GM12874 (cell line): Measurements from ENCODE around the gene ACCSL.

Experiments used
- CTCF ChIP-seq: IDR thresholded peaks from 2 replicates; pipeline ENCODE4 v1.5.1; 2011; ENCODE audit warnings: low read depth, mild to moderate bottlenecking, control low read depth, low read length, moderate library complexity; ENCODE audit not compliant: insufficient read depth

ACCSL gene

DNA sequence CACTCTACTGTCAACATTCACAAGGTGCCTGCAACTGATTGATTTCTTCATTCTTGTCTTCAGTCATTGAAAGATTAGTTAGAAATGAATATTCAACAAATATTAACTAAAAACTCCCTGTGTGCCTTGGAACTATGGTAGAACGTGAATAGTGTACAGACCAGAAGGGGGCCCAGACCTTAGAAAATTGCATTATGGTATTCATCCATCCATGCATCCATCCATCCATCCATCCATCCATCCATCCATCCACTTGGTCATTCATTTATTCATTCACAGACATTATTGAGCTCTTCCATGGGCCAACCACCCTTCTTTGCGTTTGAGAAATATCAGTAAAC is 10.2 kb upstream of the ACCSL start:
- no peak for TF ChIP-seq CTCF

DNA sequence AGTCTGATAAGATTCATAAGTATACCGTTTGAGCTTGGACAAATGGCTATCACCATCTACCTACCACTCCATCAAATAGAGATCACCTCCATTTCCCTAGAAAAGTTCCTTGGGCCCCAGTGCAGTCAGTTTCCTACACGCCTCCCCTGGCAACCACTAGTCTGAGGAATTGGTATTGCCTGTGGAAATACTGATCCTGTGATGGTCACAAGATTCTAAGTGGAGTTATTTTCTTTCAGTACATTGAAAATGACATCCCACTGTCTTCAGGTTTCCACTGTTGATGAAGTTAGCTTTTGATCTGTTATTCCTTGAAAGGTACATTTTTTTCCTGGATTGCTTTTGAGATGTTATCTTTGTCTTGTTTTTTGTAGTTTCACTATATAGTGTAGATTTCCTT is 4.6 kb upstream of the ACCSL start:
- TF ChIP-seq CTCF, result no peak

DNA sequence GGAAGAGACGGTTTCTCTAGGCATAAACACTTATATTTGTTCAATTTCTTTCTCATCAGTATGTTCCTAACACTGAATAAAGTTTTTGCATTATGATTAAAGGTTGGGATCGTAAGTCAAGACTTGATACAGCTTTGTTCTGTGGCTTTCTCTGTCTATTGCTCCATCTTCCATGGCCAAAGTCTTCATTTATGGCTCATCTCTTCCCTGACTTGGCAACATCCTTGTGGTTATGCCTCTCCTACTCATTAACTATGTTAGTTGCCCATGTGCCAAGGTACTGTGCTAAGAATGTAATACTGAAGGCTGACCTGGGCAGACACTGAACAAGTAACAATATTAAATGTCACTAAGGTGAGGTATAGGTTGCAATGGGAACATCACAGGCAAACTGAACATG is 1.6 kb upstream of the ACCSL start:
- no peak for TF ChIP-seq CTCF

GRCh38 chr11:44047298-44047697 is 483 bp upstream of the ACCSL start:
- no peak for TF ChIP-seq CTCF

DNA sequence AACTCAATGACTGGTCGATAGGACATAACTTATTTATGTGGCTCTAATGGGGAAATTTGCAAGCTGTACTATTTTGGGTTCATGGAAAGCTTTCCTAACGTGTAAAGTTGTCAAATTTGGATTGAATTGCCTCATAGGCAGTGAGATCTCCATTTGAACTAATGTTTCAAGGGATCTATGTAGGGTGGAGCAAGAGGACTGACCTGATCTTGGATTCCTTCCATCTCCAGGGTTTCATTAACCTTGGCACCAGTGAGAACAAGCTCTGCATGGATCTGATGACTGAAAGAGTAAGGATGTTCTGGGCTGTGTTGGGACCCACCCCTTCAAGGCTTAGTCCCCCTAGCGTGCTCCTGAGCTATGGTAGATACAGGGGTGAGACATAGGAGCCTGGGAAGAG is 2.1 kb downstream of the ACCSL start:
- TF ChIP-seq CTCF, result no peak

DNA sequence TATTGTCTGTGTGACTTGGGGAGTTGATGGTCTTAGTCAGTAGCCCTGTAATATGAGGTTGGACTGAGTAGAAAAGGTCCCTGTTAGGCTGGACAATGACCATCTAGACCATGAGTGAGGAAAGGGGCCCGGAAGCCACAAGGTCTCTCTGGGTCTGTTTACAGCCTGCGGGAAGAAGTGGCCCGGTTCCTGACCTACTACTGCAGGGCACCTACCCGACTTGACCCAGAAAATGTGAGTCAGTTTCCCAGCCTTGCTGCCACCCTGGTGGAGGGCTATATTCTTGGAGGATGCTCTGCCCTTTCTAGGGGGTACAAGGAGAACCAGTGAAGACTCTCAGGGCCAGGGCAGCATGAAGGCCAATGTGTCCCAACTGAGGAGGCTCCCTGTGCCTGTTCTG is 3.4 kb downstream of the ACCSL start:
- no peak for TF ChIP-seq CTCF

DNA sequence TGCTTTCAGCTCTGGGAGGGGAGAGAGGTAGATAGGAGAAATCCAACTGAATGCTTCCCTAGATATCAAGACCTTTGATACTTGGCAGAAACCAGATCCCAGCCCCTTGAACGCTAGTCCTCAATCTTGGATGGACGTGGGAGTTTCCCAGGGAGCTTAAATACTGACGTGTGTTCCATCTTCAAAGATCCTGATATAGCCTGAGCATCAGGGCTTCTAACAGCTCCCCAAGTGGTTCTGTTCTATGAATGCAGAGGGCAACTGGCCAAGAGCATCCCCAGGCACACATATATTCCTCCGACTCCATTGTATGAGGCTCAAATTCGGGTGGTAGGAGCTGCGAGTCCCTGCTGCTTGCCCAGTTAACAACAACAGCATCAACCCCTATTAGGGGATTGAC is 9.6 kb downstream of the ACCSL start:
- no peak for TF ChIP-seq CTCF

- no peak for TF ChIP-seq CTCF
Observed at GRCh38 chr11:44058275-44058674, 10.5 kb downstream of the ACCSL start.
